Endothelial cell of umbilical vein (primary cell): ENCODE results near the gene SSBP3. TPM values are rescaled to one million over a fixed set of nuclear protein-coding genes. Genes with fewer than 3 reads are reported as not detected.

ENCODE experiments used
- BruUV-seq: library from RNA; stranded (reverse); fragments of 400-500 nt; replicated peaks from 2 replicates; lab custom pipeline; 2021; lab: Mats Ljungman, UMichigan
- CTCF ChIA-PET: fragments of 300-600, 350-600 bp; sonication (Branson Sonifier 250); formaldehyde crosslinking; loops from one replicate; lab custom pipeline; 2021; ENCODE audit warnings: antibody characterized with exemption, inconsistent platforms; lab: Charles Lee
- POLR2A ChIA-PET: fragments of 300-600, 350-600 bp; sonication (Branson Sonifier 250); formaldehyde crosslinking; loops from one replicate; lab custom pipeline; 2021; ENCODE audit warnings: antibody characterized with exemption, inconsistent platforms; lab: Charles Lee
- DNase-seq: peaks from one replicate; pipeline ENCODE4 v3.0.0-alpha.2; 2011; ENCODE audit warnings: low read depth, low spot score
- FAIRE-seq: peaks from 2 replicates; lab custom pipeline; 2011; peaks lifted over from hg19 to GRCh38; lab: Jason Lieb, UNC
- H2AFZ ChIP-seq: 2 replicates; pipeline ENCODE4 v1.6.0; 2012; ENCODE audit warnings: low read depth, low read length, control low read depth, inconsistent platforms
- H3K27ac ChIP-seq: 2 replicates; pipeline ENCODE4 v1.5.1; 2011; ENCODE audit warnings: low read depth, mild to moderate bottlenecking, control low read depth, low read length, moderate library complexity; ENCODE audit not compliant: insufficient read depth
- H3K27me3 ChIP-seq, 2 experiments: 2 replicates each; pipeline versions ENCODE4 v1.6.0 to v1.6.1; 2011; ENCODE audit warnings: low read length in 2 of 2, mixed read lengths in 1 of 2; ENCODE audit not compliant: control insufficient read depth in 2 of 2, insufficient read depth in 2 of 2
- H3K36me3 ChIP-seq, 2 experiments: 2 replicates in 1 of 2; 3 replicates in 1 of 2; pipeline ENCODE4 v1.5.1; 2011; ENCODE audit warnings: low read length in 2 of 2, mild to moderate bottlenecking in 1 of 2, moderate library complexity in 1 of 2; ENCODE audit not compliant: control insufficient read depth in 2 of 2, insufficient read depth in 2 of 2; ENCODE audit errors: extremely low read depth in 1 of 2
- H3K4me1 ChIP-seq: 3 replicates; pipeline ENCODE4 v1.5.1; 2011; ENCODE audit warnings: mild to moderate bottlenecking, low read length; ENCODE audit not compliant: control insufficient read depth, insufficient read depth; ENCODE audit errors: extremely low read depth
- H3K4me2 ChIP-seq: 2 replicates; pipeline ENCODE4 v1.6.1; 2011; ENCODE audit warnings: low read length, control low read depth, mixed read lengths; ENCODE audit not compliant: insufficient read depth
- H3K4me3 ChIP-seq, 3 experiments: fragments of 200-600 bp in 1 of 3; sonication (generic), shearing (Covaris generic) in 1 of 3; replicated peaks in 1 of 3; 2 replicates each; pipeline ENCODE4 v1.5.1; 2011 to 2016; ENCODE audit warnings: control low read depth in 3 of 3, low read length in 3 of 3, mild to moderate bottlenecking in 2 of 3, inconsistent platforms in 1 of 3, low read depth in 1 of 3, moderate library complexity in 1 of 3; ENCODE audit not compliant: insufficient read depth in 1 of 3
- H3K79me2 ChIP-seq: 2 replicates; pipeline ENCODE4 v1.6.0; 2012; ENCODE audit warnings: low read length, inconsistent platforms; ENCODE audit not compliant: control insufficient read depth, insufficient read depth
- H3K9ac ChIP-seq: replicated peaks from 2 replicates; pipeline ENCODE3; 2011; ENCODE audit warnings: low read length, control low read depth; ENCODE audit not compliant: insufficient read depth; ENCODE audit errors: extremely low read depth
- H3K9me1 ChIP-seq: replicated peaks from 3 replicates; pipeline ENCODE4 v1.6.0; 2011; ENCODE audit warnings: mild to moderate bottlenecking, low read length; ENCODE audit not compliant: control insufficient read depth, insufficient read depth; ENCODE audit errors: extremely low read depth
- H3K9me3 ChIP-seq: replicated peaks from 2 replicates; pipeline ENCODE4 v1.5.1; 2012; ENCODE audit warnings: low read length, inconsistent platforms; ENCODE audit not compliant: control insufficient read depth, insufficient read depth
- H4K20me1 ChIP-seq: replicated peaks from 2 replicates; pipeline ENCODE3; 2011; ENCODE audit warnings: mild to moderate bottlenecking, low read length; ENCODE audit not compliant: control insufficient read depth, insufficient read depth; ENCODE audit errors: extremely low read depth
- EZH2 ChIP-seq: IDR thresholded peaks from 2 replicates; pipeline ENCODE4 v1.6.1; 2012; ENCODE audit warnings: borderline replicate concordance, low read depth, mild to moderate bottlenecking, moderate library complexity, low read length, inconsistent platforms; ENCODE audit not compliant: severe bottlenecking
- FOS ChIP-seq: IDR thresholded peaks from 2 replicates; pipeline ENCODE4 v1.6.1; 2011; ENCODE audit warnings: mild to moderate bottlenecking, low read length, moderate library complexity, borderline replicate concordance; ENCODE audit not compliant: insufficient read depth
- GATA2 ChIP-seq: IDR thresholded peaks from 2 replicates; pipeline ENCODE4 v1.7.0; 2011; ENCODE audit warnings: low read depth, mild to moderate bottlenecking, moderate library complexity, mixed read lengths, low read length; ENCODE audit not compliant: insufficient read length, insufficient read depth
- JUN ChIP-seq: IDR thresholded peaks from 2 replicates; pipeline ENCODE4 v1.6.1; 2011; ENCODE audit warnings: borderline replicate concordance, low read depth; ENCODE audit not compliant: insufficient read length, insufficient read depth
- MAX ChIP-seq: IDR thresholded peaks from 2 replicates; pipeline ENCODE4 v1.6.1; 2011; ENCODE audit not compliant: insufficient read depth, insufficient read length
- MYC ChIP-seq: IDR thresholded peaks from one replicate; pipeline ENCODE4 v1.6.1; 2011; ENCODE audit warnings: mild to moderate bottlenecking, low read depth, low read length
- POLR2A ChIP-seq: IDR thresholded peaks from 2 replicates; pipeline ENCODE4 v1.6.1; 2012; ENCODE audit warnings: low read depth, mild to moderate bottlenecking, control low read depth, low read length
- POLR2AphosphoS5 ChIP-seq: IDR thresholded peaks from 2 replicates; pipeline ENCODE4 v1.6.1; 2012; ENCODE audit warnings: low read depth, mild to moderate bottlenecking, control low read depth, low read length, moderate library complexity; ENCODE audit not compliant: insufficient read depth
- dilution Hi-C: fragments of 300-500 bp; cut with MboI; formaldehyde crosslinking; loops from one replicate; pipeline ENCODE4 v1.15.0; 2019; ENCODE audit warnings: low sequenced_read_pairs; ENCODE audit not compliant: extremely low pct_ligation_motif_present
- intact Hi-C: fragments of 100-400 bp; cut with micrococcal nuclease; formaldehyde crosslinking; loops from one replicate; pipeline ENCODE4 v1.10.0; 2022
- polyA plus RNA-seq, 4 experiments: library from polyadenylated mRNA; depleted of rRNA in 3 of 4; stranded (reverse) in 3 of 4; unstranded in 1 of 4; fragments of >200 nt; gene quantifications; 2 replicates each; pipeline versions ENCODE4 v1.2.1 to v1.2.3, GENCODE V29; 2011 to 2012; ENCODE audit warnings: missing spikeins in 1 of 4
- total RNA-seq: library from RNA; stranded (reverse); gene quantifications from 2 replicates; pipeline ENCODE4 v1.2.3, GENCODE V29; 2021
- TF ChIP-seq, protein P1 (sequence below), 2 donors: IDR thresholded peaks; 1 replicate in 1 of 2; 2 replicates in 1 of 2; pipeline ENCODE4 v1.5.1; 2011; ENCODE audit warnings: low read length in 2 of 2, mild to moderate bottlenecking in 2 of 2, moderate library complexity in 2 of 2, control low read depth in 1 of 2, inconsistent platforms in 1 of 2, low read depth in 1 of 2; ENCODE audit not compliant: insufficient read depth in 1 of 2; ENCODE audit errors: extremely low read depth in 1 of 2

The SSBP3 gene
- total and polyA plus RNA-seq, 2 donors (not counting 3 experiments of a cell fraction or from before 2014, with no cell fraction given): 44.9 to 59.4 TPM

GRCh38 chr1:54376430-54377039, 29.7 kb downstream of the SSBP3 start:
- Histone ChIP-seq H3K9me3 (no peaks in the 10 kb centered on the region), H3K27me3 (no peaks in the 10 kb centered on the region), H3K4me1 (no peaks in the 10 kb centered on the region), H3K4me2 (no peak overlapping the region), H3K27ac (no peak overlapping the region), H3K79me2 (peaks cover 68% of the 10 kb centered on the region), H3K9ac (no peak overlapping the region), H3K4me3 (no peak overlapping the region), H3K9me1 (no peaks in the 10 kb centered on the region), H3K36me3 (peaks cover 2% of the 10 kb centered on the region in 2 experiments), H2AFZ (no peak overlapping the region), H4K20me1 (no peaks in the 10 kb centered on the region)
- no TSS peak for BruUV-seq
- DNase-seq (no peak), FAIRE-seq (no peak)
- CTCF ChIA-PET: no interaction called here
- POLR2A ChIA-PET: no interaction called here
- TF ChIP-seq POLR2A: no peak
- TF ChIP-seq FOS: no peak
- TF ChIP-seq GATA2: no peak
- no peak for TF ChIP-seq POLR2AphosphoS5
- TF ChIP-seq, protein P1, sequence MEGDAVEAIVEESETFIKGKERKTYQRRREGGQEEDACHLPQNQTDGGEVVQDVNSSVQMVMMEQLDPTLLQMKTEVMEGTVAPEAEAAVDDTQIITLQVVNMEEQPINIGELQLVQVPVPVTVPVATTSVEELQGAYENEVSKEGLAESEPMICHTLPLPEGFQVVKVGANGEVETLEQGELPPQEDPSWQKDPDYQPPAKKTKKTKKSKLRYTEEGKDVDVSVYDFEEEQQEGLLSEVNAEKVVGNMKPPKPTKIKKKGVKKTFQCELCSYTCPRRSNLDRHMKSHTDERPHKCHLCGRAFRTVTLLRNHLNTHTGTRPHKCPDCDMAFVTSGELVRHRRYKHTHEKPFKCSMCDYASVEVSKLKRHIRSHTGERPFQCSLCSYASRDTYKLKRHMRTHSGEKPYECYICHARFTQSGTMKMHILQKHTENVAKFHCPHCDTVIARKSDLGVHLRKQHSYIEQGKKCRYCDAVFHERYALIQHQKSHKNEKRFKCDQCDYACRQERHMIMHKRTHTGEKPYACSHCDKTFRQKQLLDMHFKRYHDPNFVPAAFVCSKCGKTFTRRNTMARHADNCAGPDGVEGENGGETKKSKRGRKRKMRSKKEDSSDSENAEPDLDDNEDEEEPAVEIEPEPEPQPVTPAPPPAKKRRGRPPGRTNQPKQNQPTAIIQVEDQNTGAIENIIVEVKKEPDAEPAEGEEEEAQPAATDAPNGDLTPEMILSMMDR (IDR thresholded peaks at IDR 0.05; ENCODE audit: extremely low read depth in 1 of 2, insufficient read depth in 1 of 2, low read depth in 1 of 2, low read length in 2 of 2): no peak
- TF ChIP-seq JUN: no peak
- no peak for TF ChIP-seq MAX
- no peak for TF ChIP-seq MYC
- no peak for TF ChIP-seq EZH2
- dilution Hi-C loops: no loop called here
- intact Hi-C loops: no loop called here
